ENCODE data around the gene ADAMTSL3.
"Not testable (repeated sequence)": the region's sequence is repeated elsewhere in the genome, so short reads cannot be mapped to it uniquely, and the experiment has no call there.

Gene ADAMTSL3

DNA sequence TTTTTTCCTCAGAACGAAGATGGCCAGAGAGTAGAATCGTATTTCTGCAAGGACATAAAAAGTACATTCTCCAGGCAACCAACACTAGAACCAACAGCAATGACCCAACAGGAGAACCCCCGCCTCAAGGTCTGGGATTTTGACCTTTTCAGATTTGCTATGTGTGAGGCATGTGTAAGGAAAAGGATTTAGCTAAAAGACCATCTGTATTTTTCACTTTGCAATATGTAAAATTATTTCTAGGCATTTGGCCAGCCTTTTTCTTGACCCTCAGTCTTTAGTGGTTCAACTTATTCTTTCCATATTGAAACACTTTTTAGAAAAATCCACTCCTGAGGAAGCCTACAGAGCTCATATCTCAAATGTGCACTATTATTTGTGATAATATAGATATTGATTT lies 362.4 kb downstream of the ADAMTSL3 start:
- no peak for DNase-seq (ENCODE audit: low read depth in 2 of 2)

DNA sequence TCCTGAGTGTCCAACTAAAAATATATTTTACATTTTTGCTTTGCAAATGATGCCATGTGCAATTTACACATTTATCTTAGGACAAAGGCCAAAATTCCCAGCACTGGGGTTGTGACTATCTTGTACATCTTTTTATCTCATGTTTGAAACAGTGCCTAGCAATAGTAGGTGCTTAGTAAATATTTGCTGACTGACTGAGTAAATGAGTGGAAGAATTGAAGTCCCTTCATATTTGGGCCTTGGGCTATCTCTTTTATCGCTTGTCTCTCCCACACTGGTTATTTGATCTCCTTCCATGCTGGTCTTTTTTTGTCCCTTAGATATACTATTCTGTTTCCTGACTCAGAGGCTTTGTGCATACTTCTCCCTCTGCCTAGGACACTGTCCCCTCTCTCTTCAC lies 368.6 kb downstream of the ADAMTSL3 start:
- no peak for DNase-seq (ENCODE audit: low read depth in 2 of 2)

DNA sequence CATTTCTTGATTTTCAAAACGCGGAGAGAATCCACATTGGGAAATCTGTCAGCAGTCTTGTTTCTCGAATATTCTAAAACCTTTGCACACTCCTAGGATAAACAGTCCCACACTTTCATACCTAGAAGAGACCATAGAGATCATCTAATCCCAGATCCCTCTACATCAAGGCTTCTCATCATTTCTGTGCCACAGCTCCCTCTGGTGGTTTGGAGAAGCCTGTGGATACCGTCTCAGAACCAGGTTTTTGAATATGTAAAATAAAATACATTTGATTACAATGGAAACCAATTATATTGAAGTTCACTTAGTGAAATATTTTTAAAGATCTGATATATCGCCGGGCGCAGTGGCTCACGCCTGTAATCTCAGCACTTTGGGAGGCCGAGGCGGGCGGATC lies 369.7 kb downstream of the ADAMTSL3 start:
- DNase-seq (ENCODE audit: low read depth in 2 of 2), result no peak

GRCh38 chr15:84033793-84034553 lies 380.1 kb downstream of the ADAMTSL3 start:
- no peak for DNase-seq (ENCODE audit: low read depth in 2 of 2)

GRCh38 chr15:84034578-84035398 lies 380.9 kb downstream of the ADAMTSL3 start:
- DNase-seq (ENCODE audit: low read depth in 2 of 2), result no peak

GRCh38 chr15:84035399-84035766 lies 381.5 kb downstream of the ADAMTSL3 start:
- no peak for DNase-seq (ENCODE audit: low read depth in 2 of 2)

DNA sequence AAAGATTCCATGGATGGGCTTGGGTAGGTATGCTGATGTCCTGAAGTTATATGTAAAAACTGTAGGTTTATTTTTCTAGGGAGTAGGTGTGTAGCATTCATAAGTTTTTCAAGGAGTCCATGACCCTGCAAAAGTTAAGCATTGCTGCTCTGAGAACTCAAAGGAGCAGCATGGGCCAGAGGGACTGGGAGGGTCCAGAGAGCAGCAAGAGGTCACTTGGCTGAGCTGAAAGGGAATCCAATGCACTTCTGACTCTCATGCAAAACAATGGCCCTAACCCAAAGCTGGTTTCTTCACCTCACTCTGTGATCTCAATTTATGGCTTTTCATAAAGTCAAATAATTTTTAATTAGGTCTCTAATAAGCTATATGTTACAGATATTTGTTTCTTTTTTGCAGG lies 383.4 kb downstream of the ADAMTSL3 start:
- DNase-seq (ENCODE audit: low read depth in 2 of 2), result no peak

DNA sequence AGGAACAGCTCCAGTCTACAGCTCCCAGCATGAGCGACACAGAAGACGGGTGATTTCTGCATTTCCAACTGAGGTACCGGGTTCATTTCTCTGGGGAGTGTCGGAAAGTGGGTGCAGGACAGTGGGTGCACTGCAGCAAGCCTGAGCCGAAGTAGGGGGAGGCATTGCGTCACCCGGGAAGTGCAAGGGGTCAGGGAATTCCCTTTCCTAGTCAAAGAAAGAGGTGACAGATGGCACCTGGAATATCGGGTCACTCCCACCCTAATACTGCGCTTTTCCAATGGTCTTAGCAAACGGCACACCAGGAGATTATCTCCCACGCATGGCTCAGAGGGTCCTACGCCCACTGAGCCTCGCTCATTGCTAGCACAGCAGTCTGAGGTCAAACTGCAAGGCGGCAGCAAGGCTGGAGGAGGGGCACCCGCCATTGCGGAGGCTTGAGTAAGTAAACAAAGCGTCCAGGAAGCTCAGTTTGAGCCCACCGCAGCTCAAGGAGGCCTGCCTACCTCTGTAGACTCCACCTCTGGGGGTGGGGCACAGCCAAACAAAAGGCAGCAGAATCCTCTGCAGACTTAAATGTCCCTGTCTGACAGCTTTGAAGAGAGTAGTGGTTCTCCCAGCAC lies 388.6 kb downstream of the ADAMTSL3 start:
- not testable (repeated sequence) for DNase-seq (ENCODE audit: low read depth in 2 of 2)

- DNase-seq (ENCODE audit: low read depth in 2 of 2), result no peak
Observed at GRCh38 chr15:84046064-84046637, 392.2 kb downstream of the ADAMTSL3 start.

DNA sequence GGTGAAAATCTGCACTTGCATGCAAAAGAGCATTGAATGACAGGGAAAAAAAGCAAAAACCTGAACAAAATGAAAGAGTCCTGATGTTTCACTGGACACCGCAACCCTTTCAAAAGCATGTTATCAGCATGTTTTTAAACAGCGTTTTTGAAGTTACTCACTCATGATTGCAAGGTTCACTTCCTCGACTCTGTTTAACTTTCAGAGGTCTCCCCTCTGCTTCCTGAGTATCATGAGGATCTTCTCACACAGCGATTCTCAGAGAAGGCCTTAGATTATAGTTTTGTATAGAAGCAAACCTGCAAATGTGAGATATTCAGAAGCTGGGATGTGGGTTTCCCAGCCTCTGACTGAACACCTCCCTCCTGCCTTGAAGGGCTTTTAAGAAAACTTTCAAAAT lies 395.6 kb downstream of the ADAMTSL3 start:
- DNase-seq (ENCODE audit: low read depth in 2 of 2), result not testable (repeated sequence)

- DNase-seq (ENCODE audit: low read depth in 2 of 2), result no peak
Observed at GRCh38 chr15:84050076-84050475, 396.2 kb downstream of the ADAMTSL3 start.

- not testable (repeated sequence) for DNase-seq (ENCODE audit: low read depth in 2 of 2)
Observed at GRCh38 chr15:84051146-84051545, 397.2 kb downstream of the ADAMTSL3 start.

DNA sequence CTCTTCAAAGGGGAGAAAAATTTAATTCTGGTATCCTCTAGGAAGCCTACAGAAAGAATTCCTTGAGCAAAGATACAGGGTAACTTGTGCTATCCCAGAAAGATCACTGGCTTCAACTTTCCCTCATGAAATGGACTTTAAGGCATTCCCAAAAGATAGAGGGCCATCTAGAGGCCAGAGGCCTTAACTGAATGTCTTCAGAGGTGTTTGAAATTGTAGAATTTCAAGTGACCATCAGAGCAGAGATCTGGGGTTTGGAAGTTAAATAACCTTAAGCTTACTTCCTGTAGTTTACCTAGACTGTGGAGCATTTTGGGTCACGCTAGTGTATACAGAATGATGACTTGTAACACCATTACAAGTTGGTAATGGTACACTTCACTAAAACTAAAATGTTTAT lies 400.6 kb downstream of the ADAMTSL3 start:
- DNase-seq (ENCODE audit: low read depth in 2 of 2), result not testable (repeated sequence)

GRCh38 chr15:84057714-84058331 lies 403.9 kb downstream of the ADAMTSL3 start:
- DNase-seq (ENCODE audit: low read depth in 2 of 2), result no peak

GRCh38 chr15:84063674-84064073 lies 409.8 kb downstream of the ADAMTSL3 start:
- DNase-seq (ENCODE audit: low read depth in 2 of 2), result not testable (repeated sequence)

GRCh38 chr15:84068674-84069073 lies 414.8 kb downstream of the ADAMTSL3 start:
- not testable (repeated sequence) for DNase-seq (ENCODE audit: low read depth in 2 of 2)

DNA sequence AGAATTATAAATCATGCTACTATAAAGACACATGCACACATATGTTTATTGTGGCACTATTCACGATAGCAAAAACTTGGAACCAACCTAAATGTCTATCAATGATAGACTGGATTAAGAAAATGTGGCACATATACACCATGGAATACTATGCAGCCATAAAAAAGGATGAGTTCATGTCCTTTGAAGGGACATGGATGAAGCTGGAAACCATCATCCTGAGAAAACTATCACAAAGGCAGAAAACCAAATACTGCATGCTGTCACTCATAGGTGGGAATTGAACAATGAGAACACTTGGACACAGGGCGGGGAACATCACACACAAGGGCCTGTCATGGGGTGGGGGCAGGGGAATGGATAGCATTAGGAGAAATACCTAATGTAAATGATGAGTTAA lies 424.1 kb downstream of the ADAMTSL3 start:
- not testable (repeated sequence) for DNase-seq (ENCODE audit: low read depth in 2 of 2)

- not testable (repeated sequence) for DNase-seq (ENCODE audit: low read depth in 2 of 2)
Observed at GRCh38 chr15:84079325-84079884, 425.5 kb downstream of the ADAMTSL3 start.

- peak in 1 of 2 donors; percentile 19 for DNase-seq (ENCODE audit: low read depth in 2 of 2)
Observed at GRCh38 chr15:84079885-84080777, 426.2 kb downstream of the ADAMTSL3 start.

DNA sequence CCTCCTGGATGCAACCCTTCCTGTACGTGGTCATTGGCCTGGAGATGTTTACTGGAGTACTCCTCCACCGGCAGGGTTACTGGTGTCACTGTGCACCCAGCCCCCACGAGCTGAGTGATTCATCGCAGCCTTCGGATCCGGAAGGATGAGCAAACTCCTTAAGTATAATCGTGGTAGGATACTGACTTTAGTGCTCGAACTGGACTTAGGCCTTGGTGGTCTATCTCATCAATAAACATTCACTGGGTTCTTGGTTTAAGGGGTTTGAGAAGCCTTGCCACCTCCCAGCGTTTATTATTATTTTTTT lies 426.8 kb downstream of the ADAMTSL3 start:
- DNase-seq (ENCODE audit: low read depth in 2 of 2), result not testable (repeated sequence)

Data from stimulated activated CD8-positive, alpha-beta memory T cell treated with anti-CD3 and anti-CD28 coated beads, Interleukin-7, amount 100 ng/mL, for 4 hours (primary cell).